NCI-H2107 treated with DMSO at 0.1 percent for 48 hours (cell line): ENCODE data around the gene NET1.
"Not testable (repeated sequence)": the region's sequence is repeated elsewhere in the genome, so short reads cannot be mapped to it uniquely, and the experiment has no call there.

ENCODE experiments used
- DNase-seq: peaks from one replicate; lab custom pipeline; 2025; ENCODE audit not compliant: unreplicated experiment; lab: John Stamatoyannopoulos, UW

NET1 gene

GRCh38 chr10:5396556-5397300 lies 15.6 kb upstream of the NET1 start:
- no peak for DNase-seq

- no peak for DNase-seq
Measured at GRCh38 chr10:5399332-5399731, 13.0 kb upstream of the NET1 start.

- peak; percentile 77 for DNase-seq
Measured at GRCh38 chr10:5400468-5401240, 11.7 kb upstream of the NET1 start.

- no peak for DNase-seq
Measured at GRCh38 chr10:5402798-5403197, 9.6 kb upstream of the NET1 start.

- DNase-seq: no peak
Measured at GRCh38 chr10:5404208-5405041, 7.9 kb upstream of the NET1 start, which contains the start of gene TUBAL3. TSS of gene TUBAL3 (minus strand) at chr10:5404828. CDS start at chr10:5404792, 36 bp downstream.

GRCh38 chr10:5406918-5407317 lies 5.4 kb upstream of the NET1 start:
- no peak for DNase-seq

GRCh38 chr10:5410787-5411186 lies 1.6 kb upstream of the NET1 start:
- not testable (repeated sequence) for DNase-seq

- DNase-seq: no peak
Measured at GRCh38 chr10:5411941-5412276, 448 bp upstream of the NET1 start.

- peak; percentile 7 for DNase-seq
Measured at GRCh38 chr10:5413012-5413938, 918 bp downstream of the NET1 start.

GRCh38 chr10:5416981-5417380 lies 4.6 kb downstream of the NET1 start:
- peak; percentile 20 for DNase-seq

GRCh38 chr10:5418584-5418983 lies 6.2 kb downstream of the NET1 start:
- DNase-seq: no peak

GRCh38 chr10:5419466-5420094 lies 7.2 kb downstream of the NET1 start:
- no peak for DNase-seq

GRCh38 chr10:5423771-5424170 lies 11.4 kb downstream of the NET1 start:
- no peak for DNase-seq

- DNase-seq: no peak
Measured at GRCh38 chr10:5424751-5425150, 12.4 kb downstream of the NET1 start.

GRCh38 chr10:5428133-5428532 lies 15.8 kb downstream of the NET1 start:
- DNase-seq: no peak

- DNase-seq: no peak
Measured at GRCh38 chr10:5433182-5433581, 20.8 kb downstream of the NET1 start.

GRCh38 chr10:5434017-5434753 lies 21.8 kb downstream of the NET1 start:
- no peak for DNase-seq

GRCh38 chr10:5435328-5435727 lies 23.0 kb downstream of the NET1 start:
- no peak for DNase-seq

GRCh38 chr10:5440206-5440605 lies 27.8 kb downstream of the NET1 start:
- DNase-seq: no peak
